Measurements from ENCODE around the gene GLP2R. TPM values are rescaled to one million over a fixed set of nuclear protein-coding genes. Genes with fewer than 3 reads are reported as not detected.

GLP2R gene
- total and polyA plus RNA-seq, 2 of the 8 experiments (the other 6 are each of a cell fraction or from before 2014, with no cell fraction given) = not detected

DNA sequence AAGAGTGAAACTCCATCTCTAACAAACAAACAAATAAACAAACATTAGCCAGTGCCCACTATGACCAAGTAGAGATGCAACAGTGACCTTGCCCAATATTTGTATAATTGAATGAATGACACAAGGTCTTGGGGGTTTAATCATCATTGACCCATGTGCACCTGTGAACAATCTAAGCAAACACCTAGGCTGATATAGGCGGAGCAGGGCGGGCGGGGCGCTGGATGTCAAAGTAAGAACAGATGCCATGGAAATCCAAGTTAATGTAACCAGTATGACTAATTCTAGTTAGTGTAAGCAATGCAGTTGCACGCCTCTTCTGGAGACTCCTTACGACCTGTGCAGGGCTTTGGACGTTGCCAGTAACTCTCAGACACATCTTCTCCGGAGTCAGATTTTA is 61.8 kb downstream of the GLP2R start:
- H2BK15ac ChIP-seq (ENCODE audit: low read length) = no peak overlapping the region
- no peak overlapping the region for H4K91ac ChIP-seq (replicated peaks; ENCODE audit: insufficient read length, low read length)
- H2AK5ac ChIP-seq (ENCODE audit: low read depth, low read length) = no peak overlapping the region
- H3K56ac ChIP-seq (replicated peaks; ENCODE audit: insufficient read length, low read depth, low read length) = no peak overlapping the region
- H3K23ac ChIP-seq (ENCODE audit: insufficient read length) = no peak overlapping the region
- H4K20me1 ChIP-seq (replicated peaks in 1 of 2; ENCODE audit: control insufficient read depth in 1 of 2, insufficient read depth in 2 of 2, low read length in 2 of 2) = no peaks in the 10 kb centered on the region
- ChIA-PET CTCF (ENCODE audit: partially characterized antibody) (interaction anchor here (0.7 to 9.7 kb wide), 2 partner anchors 15 to 24 kb away, joined by 4 to 101 read pairs; partner anchors contain the start of gene RCVRN), POLR2A (ENCODE audit: partially characterized antibody) (no interaction called here)
- H3K9me3 ChIP-seq (ENCODE audit: insufficient read depth in 2 of 2, low read depth in 1 of 2, low read length in 1 of 2) = peaks cover 3 to 7% of the 10 kb centered on the region in 2 experiments; a peak in 3 of 4 replicates
- H3K23me2 ChIP-seq (ENCODE audit: low read depth, low read length) = no peaks in the 10 kb centered on the region
- H3K36me3 ChIP-seq (ENCODE audit: control insufficient read depth in 2 of 4, insufficient read depth in 4 of 4, low read length in 3 of 4) = no peaks in the 10 kb centered on the region
- H2BK5ac ChIP-seq (ENCODE audit: low read depth, low read length) = no peak overlapping the region
- H3K4ac ChIP-seq (replicated peaks; ENCODE audit: insufficient read length, low read depth, low read length) = no peak overlapping the region
- H3K27me3 ChIP-seq (replicated peaks in 1 of 4; ENCODE audit: control insufficient read depth in 3 of 4, extremely low read depth in 1 of 4, insufficient read depth in 3 of 4, low read length in 3 of 4) = no peaks in the 10 kb centered on the region
- no peak overlapping the region for H2BK20ac ChIP-seq (ENCODE audit: low read length)
- 95% methylated on average over 8 of the region's 8 CpGs; no CpG with 5 or more reads in 1 of the 2 experiments for WGBS, 2 experiments (ENCODE audit: extremely low coverage in 1 of 2, insufficient coverage in 1 of 2, insufficient read length in 1 of 2, insufficient replicate concordance in 2 of 2, low coverage in 1 of 2, low lambda C conversion rate in 2 of 2, missing lambda C conversion rate in 1 of 2)
- DNase-seq (ENCODE audit: low read depth in 1 of 2, low spot score in 2 of 2) = no peak
- no peak overlapping the region for H3K27ac ChIP-seq (ENCODE audit: low read depth, low read length)
- no peak overlapping the region for H4K5ac ChIP-seq (ENCODE audit: insufficient read length, low read depth, low read length)
- no peak overlapping the region for H3K14ac ChIP-seq (ENCODE audit: insufficient read length)
- H2AFZ ChIP-seq (ENCODE audit: low read length) = no peak overlapping the region
- H3K79me2 ChIP-seq (ENCODE audit: control insufficient read depth in 1 of 2, insufficient read depth in 2 of 2, low read length in 2 of 2) = no peaks in the 10 kb centered on the region
- 0 out of 7 replicates have a peak, but pooled peaks cover 0 to 3% (median 0%) of the 10 kb centered on the region in 4 experiments for H3K4me1 ChIP-seq (replicated peaks in 1 of 4; ENCODE audit: control insufficient read depth in 3 of 4, insufficient read depth in 4 of 4, low read length in 3 of 4)
- no peak overlapping the region for H2BK12ac ChIP-seq (ENCODE audit: low read depth, low read length)
- no peak overlapping the region for H3K4me2 ChIP-seq (ENCODE audit: insufficient read depth in 1 of 2, low read depth in 2 of 2, low read length in 2 of 2)
- no peak overlapping the region for H3K4me3 ChIP-seq (ENCODE audit: extremely low read depth in 1 of 4, insufficient read depth in 2 of 4, low read depth in 3 of 4, low read length in 4 of 4)
- no peak overlapping the region for H3K18ac ChIP-seq (ENCODE audit: extremely low read depth, low read length)
- H3K9ac ChIP-seq (replicated peaks in 1 of 4; ENCODE audit: extremely low read depth in 1 of 4, low read depth in 3 of 4, low read length in 3 of 4) = no peak overlapping the region
- no peak overlapping the region for H2BK120ac ChIP-seq (replicated peaks; ENCODE audit: low read depth, low read length)
- no peak for FAIRE-seq
- H3K79me1 ChIP-seq (ENCODE audit: low read depth, low read length) = no peaks in the 10 kb centered on the region
- no peak overlapping the region for H4K8ac ChIP-seq (ENCODE audit: extremely low read depth, insufficient read depth, low read length)
- TF ChIP-seq BACH1 (IDR thresholded peaks at IDR 0.05; ENCODE audit: low read length) (no peak), RBBP5 (IDR thresholded peaks at IDR 0.05; ENCODE audit: borderline replicate concordance, low read depth, low read length) (no peak), RNF2 (IDR thresholded peaks at IDR 0.05; ENCODE audit: borderline replicate concordance, low read depth, low read length, missing control alignments, poor library complexity, severe bottlenecking) (no peak), JUND (IDR thresholded peaks at IDR 0.05; ENCODE audit: low read length) (no peak), SP1 (IDR thresholded peaks at IDR 0.05; ENCODE audit: low read depth, low read length) (no peak)

Measured in H1 (cell line).